ENCODE measurements around the gene FAM13A.

- TF ChIP-seq EZH2 (IDR thresholded peaks at IDR 0.05; ENCODE audit: low read depth, low read length, severe bottlenecking) (no peak), TAF1 (IDR thresholded peaks at IDR 0.05; ENCODE audit: low read depth, low read length) (no peak), TCF12 (IDR thresholded peaks at IDR 0.05; ENCODE audit: low read depth, low read length) (no peak), CTCF (IDR thresholded peaks at IDR 0.05; ENCODE audit: control extremely low read depth in 1 of 3, insufficient read depth in 1 of 3, low read depth in 1 of 3, low read length in 3 of 3) (no peak), GABPA (IDR thresholded peaks at IDR 0.05; ENCODE audit: borderline replicate concordance, insufficient read depth, low read length) (no peak), POLR2AphosphoS5 (IDR thresholded peaks at IDR 0.05; ENCODE audit: low read depth, low read length) (no peak), SIX5 (IDR thresholded peaks at IDR 0.05; ENCODE audit: low read depth, low read length) (no peak), ATF2 (IDR thresholded peaks at IDR 0.05; ENCODE audit: low read length) (no peak), RAD21 (IDR thresholded peaks at IDR 0.05 in 1 of 2, conservative IDR thresholded peaks at IDR 0.05 in 1 of 2; ENCODE audit: low read depth in 2 of 2, low read length in 2 of 2) (no peak), PHF8 (conservative IDR thresholded peaks at IDR 0.05; ENCODE audit: low read depth, low read length) (no peak), MAX (IDR thresholded peaks at IDR 0.05) (no peak), POLR2A (IDR thresholded peaks at IDR 0.05; ENCODE audit: control extremely low read depth in 1 of 2, low read depth in 2 of 2, low read length in 2 of 2) (no peak)
Observed at GRCh38 chr4:88775026-88775425, 282.0 kb downstream of the FAM13A start.

Measured in H1 (cell line).